HEK293 (cell line): Measurements from ENCODE around the gene POC1B.

Source experiments
- EGR2 ChIP-seq: fragments of 450-650 bp; formaldehyde crosslinking; IDR thresholded peaks from 2 replicates; pipeline ENCODE4 v1.5.1; 2016; ENCODE audit warnings: low read depth, missing biosample characterization, missing genetic modification characterization
- GLIS1 ChIP-seq: fragments of 450-650 bp; formaldehyde crosslinking; IDR thresholded peaks from 2 replicates; pipeline ENCODE4 v1.5.1; 2016; ENCODE audit warnings: missing biosample characterization, missing genetic modification characterization
- HOXC10 ChIP-seq: sonication (generic); formaldehyde crosslinking; IDR thresholded peaks from 2 replicates; pipeline ENCODE4 v1.8.1; 2023; ENCODE audit warnings: mild to moderate bottlenecking, missing genetic modification reagents
- MEIS1 ChIP-seq: sonication (generic); formaldehyde crosslinking; IDR thresholded peaks from 2 replicates; pipeline ENCODE4 v1.8.1; 2022; ENCODE audit warnings: missing genetic modification reagents, mild to moderate bottlenecking, borderline replicate concordance
- REPIN1 ChIP-seq: fragments of 450-650 bp; formaldehyde crosslinking; IDR thresholded peaks from 2 replicates; pipeline ENCODE4 v1.5.1; 2017; ENCODE audit warnings: missing biosample characterization, missing genetic modification characterization, low read depth
- YY2 ChIP-seq: fragments of 450-650 bp; formaldehyde crosslinking; IDR thresholded peaks from 2 replicates; pipeline ENCODE4 v1.5.1; 2016; ENCODE audit warnings: missing biosample characterization, missing genetic modification characterization
- ZBTB7A ChIP-seq: fragments of 450-650 bp; formaldehyde crosslinking; IDR thresholded peaks from 2 replicates; pipeline ENCODE4 v1.5.1; 2016; ENCODE audit warnings: low read depth, missing biosample characterization, missing genetic modification characterization
- ZBTB8A ChIP-seq: fragments of 450-650 bp; formaldehyde crosslinking; IDR thresholded peaks from 2 replicates; pipeline ENCODE4 v1.5.1; 2016; ENCODE audit warnings: missing biosample characterization, missing genetic modification characterization
- ZFP41 ChIP-seq: fragments of 450-650 bp; formaldehyde crosslinking; IDR thresholded peaks from 2 replicates; pipeline ENCODE4 v1.5.1; 2016; ENCODE audit warnings: missing biosample characterization, missing genetic modification characterization, borderline replicate concordance
- ZFP69B ChIP-seq: fragments of 450-650 bp; formaldehyde crosslinking; IDR thresholded peaks from 2 replicates; pipeline ENCODE4 v1.5.1; 2016; ENCODE audit warnings: missing biosample characterization, missing genetic modification characterization
- ZNF112 ChIP-seq: fragments of 450-650 bp; formaldehyde crosslinking; IDR thresholded peaks from 2 replicates; pipeline ENCODE4 v1.5.0; 2017; ENCODE audit warnings: missing biosample characterization, missing genetic modification characterization
- ZNF138 ChIP-seq: fragments of 450-650 bp; formaldehyde crosslinking; IDR thresholded peaks from 2 replicates; pipeline ENCODE4 v1.5.1; 2016; ENCODE audit warnings: missing biosample characterization, missing genetic modification characterization, borderline replicate concordance
- ZNF2 ChIP-seq: fragments of 450-650 bp; formaldehyde crosslinking; IDR thresholded peaks from 2 replicates; pipeline ENCODE4 v1.5.1; 2016; ENCODE audit warnings: missing biosample characterization, missing genetic modification characterization
- ZNF391 ChIP-seq: fragments of 450-650 bp; formaldehyde crosslinking; IDR thresholded peaks from 2 replicates; pipeline ENCODE4 v1.5.1; 2016; ENCODE audit warnings: low read depth, missing biosample characterization, missing genetic modification characterization, borderline replicate concordance
- ZNF416 ChIP-seq: fragments of 450-650 bp; formaldehyde crosslinking; IDR thresholded peaks from 2 replicates; pipeline ENCODE4 v1.5.1; 2016; ENCODE audit warnings: missing biosample characterization, missing genetic modification characterization
- ZNF433 ChIP-seq: fragments of 450-650 bp; formaldehyde crosslinking; IDR thresholded peaks from 2 replicates; pipeline ENCODE4 v1.5.1; 2016; ENCODE audit warnings: missing biosample characterization, missing genetic modification characterization, low read depth
- ZNF473 ChIP-seq: fragments of 450-650 bp; formaldehyde crosslinking; IDR thresholded peaks from 2 replicates; pipeline ENCODE4 v1.5.1; 2017; ENCODE audit warnings: missing biosample characterization, missing genetic modification characterization
- ZNF501 ChIP-seq: fragments of 450-650 bp; formaldehyde crosslinking; IDR thresholded peaks from 2 replicates; pipeline ENCODE4 v1.5.1; 2016; ENCODE audit warnings: missing biosample characterization, missing genetic modification characterization
- ZNF555 ChIP-seq: fragments of 450-650 bp; formaldehyde crosslinking; conservative IDR thresholded peaks from 2 replicates; pipeline ENCODE4 v1.5.1; 2017; ENCODE audit warnings: missing biosample characterization, mild to moderate bottlenecking, missing genetic modification characterization, inconsistent platforms
- ZNF600 ChIP-seq: fragments of 450-650 bp; formaldehyde crosslinking; IDR thresholded peaks from 2 replicates; pipeline ENCODE4 v1.5.1; 2016; ENCODE audit warnings: missing biosample characterization, missing genetic modification characterization
- ZNF626 ChIP-seq: fragments of 450-650 bp; sonication (Bioruptor Pico); formaldehyde crosslinking; IDR thresholded peaks from 2 replicates; pipeline ENCODE4 v1.5.1; 2018; ENCODE audit warnings: missing biosample characterization, missing genetic modification characterization, inconsistent platforms
- ZNF792 ChIP-seq: fragments of 450-650 bp; formaldehyde crosslinking; IDR thresholded peaks from 2 replicates; pipeline ENCODE4 v1.5.1; 2016; ENCODE audit warnings: missing biosample characterization, missing genetic modification characterization
- TF ChIP-seq, protein P1 (sequence below): fragments of 450-650 bp; formaldehyde crosslinking; IDR thresholded peaks from 2 replicates; pipeline ENCODE4 v1.5.1; 2017; ENCODE audit warnings: missing biosample characterization, missing genetic modification characterization
- TF ChIP-seq, protein P2 (sequence below): fragments of 450-650 bp; formaldehyde crosslinking; IDR thresholded peaks from 2 replicates; pipeline ENCODE4 v1.5.1; 2016; ENCODE audit warnings: missing biosample characterization, missing genetic modification characterization
- TF ChIP-seq, protein P3 (sequence below): fragments of 450-650 bp; IDR thresholded peaks from 2 replicates; pipeline ENCODE4 v1.5.1; 2018; ENCODE audit warnings: missing biosample characterization, mild to moderate bottlenecking, missing genetic modification characterization
- TF ChIP-seq, protein P4 (sequence below): fragments of 450-650 bp; formaldehyde crosslinking; IDR thresholded peaks from 2 replicates; pipeline ENCODE4 v1.5.1; 2016; ENCODE audit warnings: missing biosample characterization, missing genetic modification characterization
- TF ChIP-seq, protein P5 (sequence below): fragments of 450-650 bp; formaldehyde crosslinking; optimal IDR thresholded peaks from 2 replicates; pipeline ENCODE3; 2016; ENCODE audit warnings: missing biosample characterization, mild to moderate bottlenecking, missing genetic modification characterization
- TF ChIP-seq, protein P6 (sequence below): fragments of 450-650 bp; formaldehyde crosslinking; IDR thresholded peaks from 2 replicates; pipeline ENCODE4 v1.5.1; 2016; ENCODE audit warnings: missing biosample characterization, missing genetic modification characterization
- TF ChIP-seq, protein P7 (sequence below): sonication (generic); formaldehyde crosslinking; IDR thresholded peaks from 2 replicates; pipeline ENCODE4 v1.8.1; 2022; ENCODE audit warnings: mild to moderate bottlenecking, moderate library complexity, missing genetic modification reagents
- TF ChIP-seq, protein P8 (sequence below): fragments of 450-650 bp; formaldehyde crosslinking; IDR thresholded peaks from 2 replicates; pipeline ENCODE4 v1.5.1; 2016; ENCODE audit warnings: missing biosample characterization, missing genetic modification characterization

Gene POC1B

DNA sequence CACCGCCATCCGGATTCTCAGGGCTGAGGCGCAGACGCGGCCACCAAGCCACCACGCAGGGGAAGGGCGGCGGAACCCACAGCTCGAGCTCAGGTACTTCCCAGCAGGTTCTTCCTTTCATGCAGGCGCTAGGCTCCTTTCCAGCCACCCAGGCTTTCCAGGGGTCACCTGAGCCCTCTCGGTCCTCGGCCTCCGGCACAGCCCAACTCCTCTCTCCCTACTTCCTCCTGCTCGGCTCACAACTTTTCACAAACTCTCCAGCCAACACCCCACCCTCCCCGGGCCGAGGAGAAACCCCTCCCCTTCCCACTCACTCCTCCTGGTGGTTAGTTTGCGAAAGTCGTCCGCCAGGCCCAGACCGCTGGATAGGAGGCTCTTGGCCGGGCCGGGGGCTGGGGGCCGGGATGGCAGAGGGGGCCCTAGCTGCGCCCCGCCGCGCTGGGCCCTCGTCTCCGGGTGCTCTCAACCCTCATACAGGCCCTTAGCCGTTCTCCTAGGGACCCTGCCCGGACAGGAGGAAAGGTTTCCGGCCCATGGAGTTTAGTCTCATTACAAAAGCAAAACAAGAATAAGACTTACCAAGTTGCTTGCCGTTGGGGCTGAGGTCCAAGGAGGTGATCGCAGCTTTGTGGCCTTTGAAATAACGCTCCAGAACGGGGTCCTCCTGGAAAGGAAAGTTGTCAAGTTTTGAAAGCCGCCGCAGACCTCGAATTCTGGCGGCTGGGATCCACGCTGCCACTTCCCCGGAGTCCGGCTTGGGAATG, 1.1 kb downstream of the POC1B start, which contains the start of gene GALNT4 (continued):
- no peak for TF ChIP-seq HOXC10 (CRISPR knock-in tag)
- no peak for TF ChIP-seq REPIN1 (tag by site-specific recombination)
- no peak; the same call in 1 of the 2 replicates for TF ChIP-seq ZBTB8A (tag by site-specific recombination)
- no peak for TF ChIP-seq ZNF138 (tag by site-specific recombination)
- TF ChIP-seq, protein P1, sequence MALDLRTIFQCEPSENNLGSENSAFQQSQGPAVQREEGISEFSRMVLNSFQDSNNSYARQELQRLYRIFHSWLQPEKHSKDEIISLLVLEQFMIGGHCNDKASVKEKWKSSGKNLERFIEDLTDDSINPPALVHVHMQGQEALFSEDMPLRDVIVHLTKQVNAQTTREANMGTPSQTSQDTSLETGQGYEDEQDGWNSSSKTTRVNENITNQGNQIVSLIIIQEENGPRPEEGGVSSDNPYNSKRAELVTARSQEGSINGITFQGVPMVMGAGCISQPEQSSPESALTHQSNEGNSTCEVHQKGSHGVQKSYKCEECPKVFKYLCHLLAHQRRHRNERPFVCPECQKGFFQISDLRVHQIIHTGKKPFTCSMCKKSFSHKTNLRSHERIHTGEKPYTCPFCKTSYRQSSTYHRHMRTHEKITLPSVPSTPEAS (tag by site-specific recombination), result no peak
- no peak for TF ChIP-seq ZNF626
- TF ChIP-seq, protein P2, sequence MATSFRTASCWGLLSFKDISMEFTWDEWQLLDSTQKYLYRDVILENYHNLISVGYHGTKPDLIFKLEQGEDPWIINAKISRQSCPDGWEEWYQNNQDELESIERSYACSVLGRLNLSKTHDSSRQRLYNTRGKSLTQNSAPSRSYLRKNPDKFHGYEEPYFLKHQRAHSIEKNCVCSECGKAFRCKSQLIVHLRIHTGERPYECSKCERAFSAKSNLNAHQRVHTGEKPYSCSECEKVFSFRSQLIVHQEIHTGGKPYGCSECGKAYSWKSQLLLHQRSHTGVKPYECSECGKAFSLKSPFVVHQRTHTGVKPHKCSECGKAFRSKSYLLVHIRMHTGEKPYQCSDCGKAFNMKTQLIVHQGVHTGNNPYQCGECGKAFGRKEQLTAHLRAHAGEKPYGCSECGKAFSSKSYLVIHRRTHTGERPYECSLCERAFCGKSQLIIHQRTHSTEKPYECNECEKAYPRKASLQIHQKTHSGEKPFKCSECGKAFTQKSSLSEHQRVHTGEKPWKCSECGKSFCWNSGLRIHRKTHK (tag by site-specific recombination), result no peak
- TF ChIP-seq ZNF600, result no peak; the same call in 1 of the 2 replicates
- no peak for TF ChIP-seq ZFP41
- no peak for TF ChIP-seq ZBTB7A
- no peak for TF ChIP-seq MEIS1 (CRISPR knock-in tag)
- TF ChIP-seq, protein P3, sequence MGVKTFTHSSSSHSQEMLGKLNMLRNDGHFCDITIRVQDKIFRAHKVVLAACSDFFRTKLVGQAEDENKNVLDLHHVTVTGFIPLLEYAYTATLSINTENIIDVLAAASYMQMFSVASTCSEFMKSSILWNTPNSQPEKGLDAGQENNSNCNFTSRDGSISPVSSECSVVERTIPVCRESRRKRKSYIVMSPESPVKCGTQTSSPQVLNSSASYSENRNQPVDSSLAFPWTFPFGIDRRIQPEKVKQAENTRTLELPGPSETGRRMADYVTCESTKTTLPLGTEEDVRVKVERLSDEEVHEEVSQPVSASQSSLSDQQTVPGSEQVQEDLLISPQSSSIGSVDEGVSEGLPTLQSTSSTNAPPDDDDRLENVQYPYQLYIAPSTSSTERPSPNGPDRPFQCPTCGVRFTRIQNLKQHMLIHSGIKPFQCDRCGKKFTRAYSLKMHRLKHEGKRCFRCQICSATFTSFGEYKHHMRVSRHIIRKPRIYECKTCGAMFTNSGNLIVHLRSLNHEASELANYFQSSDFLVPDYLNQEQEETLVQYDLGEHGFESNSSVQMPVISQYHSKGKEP (tag by site-specific recombination), result no peak
- TF ChIP-seq ZNF501 (tag by site-specific recombination), result peak; percentile 66; the same call in 1 of the 2 replicates
- 0 out of 2 replicates have a peak, but pooled peaks have one; percentile 11 for TF ChIP-seq GLIS1 (tag by site-specific recombination)
- TF ChIP-seq ZNF473, result no peak
- no peak for TF ChIP-seq ZFP69B (tag by site-specific recombination)
- TF ChIP-seq EGR2 (tag by site-specific recombination), result no peak; the same call in 1 of the 2 replicates
- TF ChIP-seq ZNF416 (tag by site-specific recombination), result no peak
- TF ChIP-seq, protein P4, sequence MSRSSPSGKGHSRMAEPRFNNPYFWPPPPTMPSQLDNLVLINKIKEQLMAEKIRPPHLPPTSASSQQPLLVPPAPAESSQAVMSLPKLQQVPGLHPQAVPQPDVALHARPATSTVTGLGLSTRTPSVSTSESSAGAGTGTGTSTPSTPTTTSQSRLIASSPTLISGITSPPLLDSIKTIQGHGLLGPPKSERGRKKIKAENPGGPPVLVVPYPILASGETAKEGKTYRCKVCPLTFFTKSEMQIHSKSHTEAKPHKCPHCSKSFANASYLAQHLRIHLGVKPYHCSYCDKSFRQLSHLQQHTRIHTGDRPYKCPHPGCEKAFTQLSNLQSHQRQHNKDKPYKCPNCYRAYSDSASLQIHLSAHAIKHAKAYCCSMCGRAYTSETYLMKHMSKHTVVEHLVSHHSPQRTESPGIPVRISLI (tag by site-specific recombination), result no peak
- TF ChIP-seq ZNF112, result no peak
- no peak for TF ChIP-seq ZNF433
- TF ChIP-seq ZNF2 (tag by site-specific recombination), result peak; percentile 24; the same call in 1 of the 2 replicates
- no peak for TF ChIP-seq YY2 (tag by site-specific recombination)
- TF ChIP-seq, protein P5, sequence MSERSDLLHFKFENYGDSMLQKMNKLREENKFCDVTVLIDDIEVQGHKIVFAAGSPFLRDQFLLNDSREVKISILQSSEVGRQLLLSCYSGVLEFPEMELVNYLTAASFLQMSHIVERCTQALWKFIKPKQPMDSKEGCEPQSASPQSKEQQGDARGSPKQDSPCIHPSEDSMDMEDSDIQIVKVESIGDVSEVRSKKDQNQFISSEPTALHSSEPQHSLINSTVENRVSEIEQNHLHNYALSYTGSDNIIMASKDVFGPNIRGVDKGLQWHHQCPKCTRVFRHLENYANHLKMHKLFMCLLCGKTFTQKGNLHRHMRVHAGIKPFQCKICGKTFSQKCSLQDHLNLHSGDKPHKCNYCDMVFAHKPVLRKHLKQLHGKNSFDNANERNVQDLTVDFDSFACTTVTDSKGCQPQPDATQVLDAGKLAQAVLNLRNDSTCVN (tag by site-specific recombination), result no peak
- TF ChIP-seq, protein P6, sequence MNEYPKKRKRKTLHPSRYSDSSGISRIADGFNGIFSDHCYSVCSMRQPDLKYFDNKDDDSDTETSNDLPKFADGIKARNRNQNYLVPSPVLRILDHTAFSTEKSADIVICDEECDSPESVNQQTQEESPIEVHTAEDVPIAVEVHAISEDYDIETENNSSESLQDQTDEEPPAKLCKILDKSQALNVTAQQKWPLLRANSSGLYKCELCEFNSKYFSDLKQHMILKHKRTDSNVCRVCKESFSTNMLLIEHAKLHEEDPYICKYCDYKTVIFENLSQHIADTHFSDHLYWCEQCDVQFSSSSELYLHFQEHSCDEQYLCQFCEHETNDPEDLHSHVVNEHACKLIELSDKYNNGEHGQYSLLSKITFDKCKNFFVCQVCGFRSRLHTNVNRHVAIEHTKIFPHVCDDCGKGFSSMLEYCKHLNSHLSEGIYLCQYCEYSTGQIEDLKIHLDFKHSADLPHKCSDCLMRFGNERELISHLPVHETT, result no peak
- no peak for TF ChIP-seq ZNF792
- TF ChIP-seq, protein P7, sequence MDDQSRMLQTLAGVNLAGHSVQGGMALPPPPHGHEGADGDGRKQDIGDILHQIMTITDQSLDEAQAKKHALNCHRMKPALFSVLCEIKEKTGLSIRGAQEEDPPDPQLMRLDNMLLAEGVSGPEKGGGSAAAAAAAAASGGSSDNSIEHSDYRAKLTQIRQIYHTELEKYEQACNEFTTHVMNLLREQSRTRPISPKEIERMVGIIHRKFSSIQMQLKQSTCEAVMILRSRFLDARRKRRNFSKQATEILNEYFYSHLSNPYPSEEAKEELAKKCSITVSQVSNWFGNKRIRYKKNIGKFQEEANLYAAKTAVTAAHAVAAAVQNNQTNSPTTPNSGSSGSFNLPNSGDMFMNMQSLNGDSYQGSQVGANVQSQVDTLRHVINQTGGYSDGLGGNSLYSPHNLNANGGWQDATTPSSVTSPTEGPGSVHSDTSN, result no peak
- peak; percentile 33; the same call in 1 of the 2 replicates for TF ChIP-seq ZNF391 (tag by site-specific recombination)
- TF ChIP-seq, protein P8, sequence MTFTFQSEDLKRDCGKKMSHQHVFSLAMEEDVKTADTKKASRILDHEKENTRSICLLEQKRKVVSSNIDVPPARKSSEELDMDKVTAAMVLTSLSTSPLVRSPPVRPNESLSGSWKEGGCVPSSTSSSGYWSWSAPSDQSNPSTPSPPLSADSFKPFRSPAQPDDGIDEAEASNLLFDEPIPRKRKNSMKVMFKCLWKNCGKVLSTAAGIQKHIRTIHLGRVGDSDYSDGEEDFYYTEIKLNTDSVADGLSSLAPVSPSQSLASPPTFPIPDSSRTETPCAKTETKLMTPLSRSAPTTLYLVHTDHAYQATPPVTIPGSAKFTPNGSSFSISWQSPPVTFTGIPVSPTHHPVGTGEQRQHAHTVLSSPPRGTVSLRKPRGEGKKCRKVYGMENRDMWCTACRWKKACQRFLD (tag by site-specific recombination), result no peak
- TF ChIP-seq ZNF555 (tag by site-specific recombination), result no peak
